GM12875 (cell line): Measurements from ENCODE around the gene ABCC6.
"Not testable (repeated sequence)": the region's sequence is repeated elsewhere in the genome, so short reads cannot be mapped to it uniquely, and the experiment has no call there.

Experiments used
- H3K4me3 ChIP-seq: one replicate; pipeline ENCODE4 v1.5.1; 2011; ENCODE audit warnings: low read depth, low read length, control low read depth
- TF ChIP-seq, protein P1 (sequence below): IDR thresholded peaks from 2 replicates; pipeline ENCODE4 v1.5.1; 2011; ENCODE audit warnings: low read depth, mild to moderate bottlenecking, control low read depth, inconsistent platforms, low read length, moderate library complexity, borderline replicate concordance; ENCODE audit not compliant: insufficient read depth

The ABCC6 gene

DNA sequence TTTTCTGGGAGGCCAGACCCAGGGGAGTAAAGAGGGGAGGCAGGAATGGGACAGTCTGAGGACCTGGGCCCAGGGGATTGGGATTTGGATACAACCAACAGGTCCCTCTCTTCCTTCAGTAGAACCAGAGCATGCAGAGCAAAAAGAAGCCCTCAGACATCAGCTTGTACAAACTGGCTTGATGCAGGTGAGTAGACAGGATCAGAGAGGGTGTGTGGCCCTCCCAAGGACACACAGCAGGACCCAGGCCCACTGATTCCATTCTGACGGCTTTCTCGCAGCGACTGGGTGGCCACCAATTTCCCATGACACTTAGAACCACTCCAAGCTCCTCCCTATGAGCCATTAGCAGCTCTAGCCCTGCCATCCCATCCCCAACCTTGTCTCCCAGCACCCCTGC is 63.6 kb downstream of the ABCC6 start:
- TF ChIP-seq, protein P1, sequence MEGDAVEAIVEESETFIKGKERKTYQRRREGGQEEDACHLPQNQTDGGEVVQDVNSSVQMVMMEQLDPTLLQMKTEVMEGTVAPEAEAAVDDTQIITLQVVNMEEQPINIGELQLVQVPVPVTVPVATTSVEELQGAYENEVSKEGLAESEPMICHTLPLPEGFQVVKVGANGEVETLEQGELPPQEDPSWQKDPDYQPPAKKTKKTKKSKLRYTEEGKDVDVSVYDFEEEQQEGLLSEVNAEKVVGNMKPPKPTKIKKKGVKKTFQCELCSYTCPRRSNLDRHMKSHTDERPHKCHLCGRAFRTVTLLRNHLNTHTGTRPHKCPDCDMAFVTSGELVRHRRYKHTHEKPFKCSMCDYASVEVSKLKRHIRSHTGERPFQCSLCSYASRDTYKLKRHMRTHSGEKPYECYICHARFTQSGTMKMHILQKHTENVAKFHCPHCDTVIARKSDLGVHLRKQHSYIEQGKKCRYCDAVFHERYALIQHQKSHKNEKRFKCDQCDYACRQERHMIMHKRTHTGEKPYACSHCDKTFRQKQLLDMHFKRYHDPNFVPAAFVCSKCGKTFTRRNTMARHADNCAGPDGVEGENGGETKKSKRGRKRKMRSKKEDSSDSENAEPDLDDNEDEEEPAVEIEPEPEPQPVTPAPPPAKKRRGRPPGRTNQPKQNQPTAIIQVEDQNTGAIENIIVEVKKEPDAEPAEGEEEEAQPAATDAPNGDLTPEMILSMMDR, result no peak

DNA sequence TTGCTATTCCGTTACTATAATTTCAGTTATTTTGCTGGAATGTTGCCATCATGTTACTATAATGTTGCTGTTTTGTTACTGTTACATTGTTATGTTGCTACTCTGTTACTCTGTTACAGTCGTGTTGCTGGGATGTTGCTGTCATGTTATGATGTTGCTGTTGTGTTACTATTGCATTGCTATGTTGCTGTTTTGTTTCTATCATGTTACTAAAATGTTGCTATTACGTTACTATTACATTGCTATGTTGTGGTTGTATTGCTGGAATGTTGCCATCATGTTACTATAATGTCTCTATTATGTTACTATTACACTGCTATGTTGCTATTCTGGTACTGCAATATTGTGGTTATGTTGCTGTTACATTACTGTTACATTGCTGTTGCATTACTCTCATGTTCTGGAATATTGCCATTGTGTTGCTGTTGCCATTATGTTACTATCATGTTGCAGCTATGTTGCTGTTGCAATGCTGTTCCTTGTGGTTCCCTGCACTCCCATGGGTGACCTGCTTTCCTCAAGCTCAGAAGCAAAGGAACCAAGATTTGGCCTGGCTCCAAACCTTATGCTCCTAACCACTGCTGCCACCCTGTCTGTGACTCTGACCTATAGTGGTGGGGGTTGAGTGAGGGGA is 64.4 kb downstream of the ABCC6 start:
- TF ChIP-seq, protein P1, result no peak
- H3K4me3 ChIP-seq, result no peak overlapping the region

More for the DNA sequence above, 63.6 kb downstream of the ABCC6 start:
- H3K4me3 ChIP-seq, result no peak overlapping the region

DNA sequence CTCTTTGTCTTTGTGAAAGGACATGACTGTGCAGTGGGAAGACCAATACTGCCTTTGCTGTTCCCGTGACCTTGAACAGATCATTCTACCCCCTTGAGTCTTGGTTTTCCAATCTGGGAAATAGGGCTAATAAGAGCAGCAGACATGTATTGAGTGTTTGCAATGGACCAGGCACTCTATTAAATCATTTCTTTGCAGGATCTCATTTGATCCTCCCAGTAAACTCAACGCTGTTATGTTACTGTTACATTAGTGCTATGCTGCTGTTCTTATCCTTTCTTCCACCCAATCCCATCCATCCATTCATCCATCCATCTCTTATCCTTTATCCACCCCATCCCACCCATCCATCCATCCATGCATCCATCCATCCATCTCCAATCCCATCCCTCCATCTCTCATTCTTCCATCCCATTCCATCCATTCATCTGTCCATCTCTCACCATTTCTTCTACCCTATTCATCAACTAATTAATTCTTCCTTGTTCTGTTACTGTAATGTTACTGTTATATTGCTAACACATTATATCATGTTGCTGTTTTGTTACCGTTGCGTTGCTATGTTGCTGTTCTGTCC is 65.1 kb downstream of the ABCC6 start:
- TF ChIP-seq, protein P1, result no peak
- no peak overlapping the region for H3K4me3 ChIP-seq

DNA sequence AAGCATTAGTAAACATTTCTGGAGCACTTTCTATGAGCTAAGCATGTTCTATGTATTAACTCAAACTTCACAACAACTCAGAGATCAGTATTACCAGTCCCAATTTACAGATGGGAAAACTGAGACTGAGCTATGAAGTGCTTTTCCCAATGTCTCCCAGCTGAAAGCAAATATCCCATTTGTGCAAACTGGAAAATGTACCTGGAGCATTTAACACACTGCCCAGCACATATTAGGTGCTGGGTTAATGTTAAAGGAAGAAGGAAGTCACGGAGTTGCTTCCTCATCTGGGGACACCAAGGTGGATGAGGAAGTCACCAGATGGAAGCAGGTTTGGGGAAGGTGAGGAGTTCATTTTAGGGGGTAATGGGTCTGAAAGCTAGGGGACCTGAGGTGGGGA is 66.1 kb downstream of the ABCC6 start:
- H3K4me3 ChIP-seq, result no peak overlapping the region
- TF ChIP-seq, protein P1, result no peak

DNA sequence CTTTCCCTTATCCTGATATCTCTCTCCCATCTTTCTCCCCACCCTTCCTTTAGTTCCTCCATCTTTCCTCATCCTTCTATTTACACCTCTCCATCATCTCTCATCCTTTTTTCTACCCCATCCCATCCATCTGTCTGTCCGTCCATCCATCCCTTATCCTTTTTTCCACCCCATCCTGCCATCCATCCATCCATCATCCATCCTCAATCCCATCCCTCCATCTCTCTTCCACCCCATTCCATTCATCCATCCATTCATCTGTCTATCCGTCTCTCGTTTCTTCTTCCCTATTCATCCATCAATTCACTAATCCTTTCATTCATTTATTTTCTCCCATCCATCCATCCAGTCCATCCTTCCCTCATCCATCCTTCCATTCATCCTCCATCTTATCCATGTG is 68.1 kb downstream of the ABCC6 start:
- no peak overlapping the region for H3K4me3 ChIP-seq
- TF ChIP-seq, protein P1, result no peak

DNA sequence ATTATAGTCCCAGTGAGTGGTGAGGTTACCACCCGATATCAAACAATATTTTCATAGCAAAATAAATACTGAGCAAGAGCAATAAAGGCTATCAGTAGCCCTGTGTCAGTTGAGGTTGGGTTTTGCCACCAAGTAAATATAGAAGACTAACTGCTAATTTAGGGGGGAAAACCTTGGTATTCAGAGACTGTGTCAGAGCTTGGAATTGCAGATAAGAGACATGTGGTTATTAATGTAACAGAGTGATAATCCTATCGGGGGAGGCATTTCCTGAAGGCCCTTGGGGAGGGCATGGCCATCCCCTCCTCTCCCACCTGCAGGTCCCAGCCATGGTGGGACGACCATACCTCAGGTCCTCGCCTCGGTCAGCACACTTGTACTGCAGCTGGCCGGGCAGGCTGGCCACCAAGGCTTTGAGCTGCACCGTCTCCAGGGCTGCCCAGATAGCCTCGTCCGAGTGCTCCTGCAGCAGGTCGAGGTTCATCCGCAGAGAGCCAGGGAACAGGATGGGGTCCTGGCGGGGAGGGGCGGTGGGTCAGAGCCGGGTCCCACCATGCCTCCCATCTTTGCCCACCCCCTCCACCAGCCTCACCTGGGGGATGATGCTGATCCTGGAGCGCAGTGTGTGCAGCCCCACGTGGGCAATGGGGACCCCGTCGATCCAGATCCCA is 68.9 kb downstream of the ABCC6 start:
- H3K4me3 ChIP-seq, result no peak overlapping the region
- TF ChIP-seq, protein P1, result no peak

DNA sequence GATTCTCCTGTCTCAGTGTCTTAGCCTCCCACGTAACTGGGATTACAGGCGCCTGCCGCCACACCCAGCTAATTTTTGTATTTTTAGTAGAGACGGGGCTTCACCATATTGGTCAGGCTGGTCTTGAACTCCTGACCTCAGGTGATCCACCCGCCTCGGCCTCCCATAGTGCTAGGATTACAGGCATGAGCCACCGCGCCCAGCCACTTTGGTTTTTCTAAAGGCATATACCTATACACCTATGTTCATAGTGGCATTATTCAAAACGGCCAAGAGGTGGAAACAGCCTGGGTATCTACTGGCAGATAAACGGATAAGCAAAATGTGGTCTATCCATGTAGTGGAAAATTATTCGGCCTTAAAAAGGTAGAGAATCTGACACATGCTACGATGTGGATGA is 70.3 kb downstream of the ABCC6 start:
- not testable (repeated sequence) for H3K4me3 ChIP-seq
